HepG2 (cell line): ENCODE data around the gene NRSN2. TPM values are rescaled to one million over a fixed set of nuclear protein-coding genes. Genes with fewer than 3 reads are reported as not detected.

Source experiments
- ATF5 ChIP-seq: sonication (generic); formaldehyde crosslinking; IDR thresholded peaks from 2 replicates; pipeline ENCODE4 v1.4.0; 2020; ENCODE audit warnings: mild to moderate bottlenecking, low read depth, missing genetic modification reagents
- FOXA3 ChIP-seq: IDR thresholded peaks from 2 replicates; pipeline ENCODE4 v1.6.1; 2016; ENCODE audit warnings: missing genetic modification reagents, missing compliant biosample characterization
- MTF1 ChIP-seq: sonication (generic); formaldehyde crosslinking; IDR thresholded peaks from 2 replicates; pipeline ENCODE4 v1.5.0; 2020; ENCODE audit warnings: missing genetic modification reagents
- NRL ChIP-seq: sonication (generic); formaldehyde crosslinking; IDR thresholded peaks from 2 replicates; pipeline ENCODE4 v1.5.0; 2020; ENCODE audit warnings: missing genetic modification reagents, mild to moderate bottlenecking, moderate library complexity, borderline replicate concordance
- PAWR ChIP-seq: sonication (generic); formaldehyde crosslinking; IDR thresholded peaks from 2 replicates; pipeline ENCODE4 v1.4.0; 2020; ENCODE audit warnings: missing genetic modification reagents, mild to moderate bottlenecking, borderline replicate concordance
- RFX1 ChIP-seq: fragments of 450-650 bp; IDR thresholded peaks from 2 replicates; pipeline ENCODE4 v1.6.1; 2017
- TBX3 ChIP-seq: fragments of 450-650 bp; IDR thresholded peaks from 2 replicates; pipeline ENCODE4 v1.6.1; 2017; ENCODE audit warnings: antibody characterized with exemption, mild to moderate bottlenecking, inconsistent platforms, borderline replicate concordance
- TCF7 ChIP-seq: sonication (generic); IDR thresholded peaks from 2 replicates; pipeline ENCODE4 v1.6.1; 2016; ENCODE audit warnings: antibody characterized with exemption, low read depth
- ZNF124 ChIP-seq: sonication (generic); formaldehyde crosslinking; IDR thresholded peaks from 2 replicates; pipeline ENCODE4 v1.4.0; 2020; ENCODE audit warnings: missing genetic modification reagents
- ZNF329 ChIP-seq: sonication (generic); formaldehyde crosslinking; IDR thresholded peaks from 2 replicates; pipeline ENCODE4 v1.9.0; 2021; ENCODE audit warnings: low read depth, mild to moderate bottlenecking, missing genetic modification reagents
- ZNF615 ChIP-seq: sonication (generic); formaldehyde crosslinking; IDR thresholded peaks from 2 replicates; pipeline ENCODE4 v1.5.0; 2020; ENCODE audit warnings: mild to moderate bottlenecking, missing genetic modification reagents, borderline replicate concordance
- ZNF629 ChIP-seq: sonication (generic); formaldehyde crosslinking; conservative IDR thresholded peaks from 2 replicates; pipeline ENCODE4 v1.5.0; 2020; ENCODE audit warnings: missing genetic modification reagents
- ZNF674 ChIP-seq: sonication (generic); formaldehyde crosslinking; IDR thresholded peaks from 2 replicates; pipeline ENCODE4 v1.5.0; 2020; ENCODE audit warnings: low read depth, mild to moderate bottlenecking, missing genetic modification reagents
- ZNF83 ChIP-seq: sonication (generic); formaldehyde crosslinking; IDR thresholded peaks from 2 replicates; pipeline ENCODE4 v1.4.0; 2020; ENCODE audit warnings: missing genetic modification reagents, mild to moderate bottlenecking, borderline replicate concordance
- ZSCAN12 ChIP-seq: sonication (generic); formaldehyde crosslinking; IDR thresholded peaks from 2 replicates; pipeline ENCODE4 v1.9.0; 2021; ENCODE audit warnings: mild to moderate bottlenecking, missing genetic modification reagents
- ZSCAN30 ChIP-seq: sonication (generic); formaldehyde crosslinking; IDR thresholded peaks from 2 replicates; pipeline ENCODE4 v1.5.0; 2020; ENCODE audit warnings: mild to moderate bottlenecking, missing genetic modification reagents
- polyA plus RNA-seq, 8 experiments: library from polyadenylated mRNA; depleted of rRNA in 3 of 8; stranded (reverse) in 7 of 8; unstranded in 1 of 8; fragments of >200 nt; fragmentation: Illumina TruSeq in 4 of 8; extraction: Trizol in 4 of 8; gene quantifications; 2 replicates each; pipeline versions ENCODE4 v1.2.1 to v1.2.3, GENCODE V29; 2011 to 2016; ENCODE audit warnings: low read depth in 4 of 8, missing spikeins in 1 of 8, mixed read lengths in 1 of 8; ENCODE audit not compliant: insufficient read depth in 1 of 8
- total RNA-seq, 5 experiments: library from RNA; depleted of rRNA; stranded (reverse); fragments of >200 nt; fragmentation: Illumina TruSeq; extraction: Trizol; gene quantifications; 2 replicates each; pipeline ENCODE4 v1.2.3, GENCODE V29; 2016; ENCODE audit warnings: low read depth in 1 of 5
- TF ChIP-seq, protein P1 (sequence below), 2 experiments: sonication (generic) in 1 of 2; formaldehyde crosslinking in 1 of 2; IDR thresholded peaks; 2 replicates each; pipeline versions ENCODE4 v1.6.1 to v1.9.0; 2014 to 2022; ENCODE audit warnings: antibody characterized with exemption in 1 of 2, borderline replicate concordance in 1 of 2, inconsistent platforms in 1 of 2, low read depth in 1 of 2, missing genetic modification reagents in 1 of 2
- TF ChIP-seq, protein P2 (sequence below): sonication (generic); formaldehyde crosslinking; IDR thresholded peaks from 2 replicates; pipeline ENCODE4 v1.8.1; 2023; ENCODE audit warnings: mild to moderate bottlenecking, missing genetic modification reagents
- TF ChIP-seq, protein P3 (sequence below): sonication (generic); formaldehyde crosslinking; IDR thresholded peaks from 2 replicates; pipeline ENCODE4 v1.8.0; 2022; ENCODE audit warnings: missing genetic modification reagents, mild to moderate bottlenecking, inconsistent platforms, borderline replicate concordance

Gene NRSN2
- total and polyA plus RNA-seq, 2 of the 13 experiments (the other 11 are each of a cell fraction or from before 2014, with no cell fraction given): 32.3 to 49.4 TPM

GRCh38 chr20:400454-401275 lies 53.8 kb downstream of the NRSN2 start (continued):
- TF ChIP-seq, protein P1, sequence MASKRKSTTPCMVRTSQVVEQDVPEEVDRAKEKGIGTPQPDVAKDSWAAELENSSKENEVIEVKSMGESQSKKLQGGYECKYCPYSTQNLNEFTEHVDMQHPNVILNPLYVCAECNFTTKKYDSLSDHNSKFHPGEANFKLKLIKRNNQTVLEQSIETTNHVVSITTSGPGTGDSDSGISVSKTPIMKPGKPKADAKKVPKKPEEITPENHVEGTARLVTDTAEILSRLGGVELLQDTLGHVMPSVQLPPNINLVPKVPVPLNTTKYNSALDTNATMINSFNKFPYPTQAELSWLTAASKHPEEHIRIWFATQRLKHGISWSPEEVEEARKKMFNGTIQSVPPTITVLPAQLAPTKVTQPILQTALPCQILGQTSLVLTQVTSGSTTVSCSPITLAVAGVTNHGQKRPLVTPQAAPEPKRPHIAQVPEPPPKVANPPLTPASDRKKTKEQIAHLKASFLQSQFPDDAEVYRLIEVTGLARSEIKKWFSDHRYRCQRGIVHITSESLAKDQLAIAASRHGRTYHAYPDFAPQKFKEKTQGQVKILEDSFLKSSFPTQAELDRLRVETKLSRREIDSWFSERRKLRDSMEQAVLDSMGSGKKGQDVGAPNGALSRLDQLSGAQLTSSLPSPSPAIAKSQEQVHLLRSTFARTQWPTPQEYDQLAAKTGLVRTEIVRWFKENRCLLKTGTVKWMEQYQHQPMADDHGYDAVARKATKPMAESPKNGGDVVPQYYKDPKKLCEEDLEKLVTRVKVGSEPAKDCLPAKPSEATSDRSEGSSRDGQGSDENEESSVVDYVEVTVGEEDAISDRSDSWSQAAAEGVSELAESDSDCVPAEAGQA (IDR thresholded peaks at IDR 0.05; ENCODE audit: low read depth): no peak
- TF ChIP-seq, protein P1 (CRISPR knock-in tag; IDR thresholded peaks at IDR 0.05; ENCODE audit: borderline replicate concordance): no peak; the same call in 1 of the 2 replicates
- TF ChIP-seq ZNF674 (CRISPR knock-in tag) (no peak), ZSCAN12 (no peak), ZSCAN30 (CRISPR knock-in tag) (0 out of 2 replicates have a peak, but pooled peaks have one; percentile 30), ZNF83 (CRISPR knock-in tag) (0 out of 2 replicates have a peak, but pooled peaks have one; percentile 21), PAWR (CRISPR knock-in tag) (no peak), FOXA3 (CRISPR knock-in tag) (peak; percentile 9), ZNF629 (CRISPR knock-in tag) (no peak), MTF1 (CRISPR knock-in tag) (no peak), ZNF615 (CRISPR knock-in tag) (peak; percentile 38; the same call in 1 of the 2 replicates), TCF7 (no peak), ZNF329 (CRISPR knock-in tag) (no peak; the same call in 1 of the 2 replicates), RFX1 (no peak), TBX3 (no peak), ZNF124 (peak; percentile 19; the same call in 1 of the 2 replicates), NRL (CRISPR knock-in tag) (peak; percentile 68; the same call in 1 of the 2 replicates), ATF5 (CRISPR knock-in tag) (peak; percentile 82; the same call in 1 of the 2 replicates)
- TF ChIP-seq, protein P2, sequence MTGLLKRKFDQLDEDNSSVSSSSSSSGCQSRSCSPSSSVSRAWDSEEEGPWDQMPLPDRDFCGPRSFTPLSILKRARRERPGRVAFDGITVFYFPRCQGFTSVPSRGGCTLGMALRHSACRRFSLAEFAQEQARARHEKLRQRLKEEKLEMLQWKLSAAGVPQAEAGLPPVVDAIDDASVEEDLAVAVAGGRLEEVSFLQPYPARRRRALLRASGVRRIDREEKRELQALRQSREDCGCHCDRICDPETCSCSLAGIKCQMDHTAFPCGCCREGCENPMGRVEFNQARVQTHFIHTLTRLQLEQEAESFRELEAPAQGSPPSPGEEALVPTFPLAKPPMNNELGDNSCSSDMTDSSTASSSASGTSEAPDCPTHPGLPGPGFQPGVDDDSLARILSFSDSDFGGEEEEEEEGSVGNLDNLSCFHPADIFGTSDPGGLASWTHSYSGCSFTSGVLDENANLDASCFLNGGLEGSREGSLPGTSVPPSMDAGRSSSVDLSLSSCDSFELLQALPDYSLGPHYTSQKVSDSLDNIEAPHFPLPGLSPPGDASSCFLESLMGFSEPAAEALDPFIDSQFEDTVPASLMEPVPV (CRISPR knock-in tag): no peak
- TF ChIP-seq, protein P3, sequence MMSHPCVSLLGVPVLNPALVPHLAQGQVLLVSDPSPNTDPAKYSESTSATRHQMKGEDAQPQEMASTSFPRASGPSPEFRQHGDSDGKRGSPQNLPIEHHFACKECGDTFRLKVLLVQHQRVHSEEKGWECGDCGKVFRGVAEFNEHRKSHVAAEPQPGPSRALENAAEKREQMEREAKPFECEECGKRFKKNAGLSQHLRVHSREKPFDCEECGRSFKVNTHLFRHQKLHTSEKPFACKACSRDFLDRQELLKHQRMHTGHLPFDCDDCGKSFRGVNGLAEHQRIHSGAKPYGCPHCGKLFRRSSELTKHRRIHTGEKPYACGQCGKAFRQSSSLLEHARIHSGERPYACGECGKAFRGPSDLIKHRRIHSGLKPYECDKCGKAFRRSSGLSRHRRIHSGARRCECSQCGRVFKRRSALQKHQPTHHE (CRISPR knock-in tag): no peak
